K562 (cell line): Measurements from ENCODE around the gene BLVRA. TPM values are rescaled to one million over a fixed set of nuclear protein-coding genes. Genes with fewer than 3 reads are reported as not detected.
A peak's percentile ranks its signal among the peaks of the same experiment; 100 is the strongest.

ENCODE experiments used
- ATAC-seq: fragments of 200-7000 bp; cut with Tn5 transposase; 3 replicates; pipeline ENCODE4 v1.9.1; 2020; ENCODE audit warnings: moderate library complexity
- BruUV-seq: library from RNA; stranded (reverse); fragments of 400-500 nt; replicated peaks from 2 replicates; lab custom pipeline; 2021; lab: Mats Ljungman, UMichigan
- CTCF ChIA-PET: fragments of 300-600 bp; formaldehyde crosslinking; extraction: SDS; loops from one replicate; lab custom pipeline; 2021; ENCODE audit warnings: low intra/inter-chr PET ratio; lab: Yijun Ruan, JAX
- POLR2A ChIA-PET: fragments of 300-600, 350-650 bp; sonication (Branson Sonifier 250); formaldehyde crosslinking; extraction: SDS; loops from one replicate; lab custom pipeline; 2021; ENCODE audit warnings: antibody characterized with exemption, inconsistent platforms; lab: Yijun Ruan, JAX
- DNase-seq, 4 experiments: peaks; one replicate each; pipeline versions ENCODE4 v3.0.0 to v3.0.0-alpha.2; 2011 to 2018; ENCODE audit warnings: low spot score in 3 of 4, mixed read lengths in 3 of 4; ENCODE audit errors: extremely low read depth in 1 of 4
- FAIRE-seq: peaks from 2 replicates; lab custom pipeline; 2011; peaks lifted over from hg19 to GRCh38; lab: Jason Lieb, UNC
- H2AFZ ChIP-seq: 2 replicates; pipeline ENCODE4 v1.6.0; 2011; ENCODE audit warnings: low read depth, low read length, control low read depth, inconsistent platforms
- H3K27ac ChIP-seq: fragments of 200-600 bp; 3 replicates; pipeline ENCODE4 v1.8.0; 2011; ENCODE audit warnings: low read depth, mild to moderate bottlenecking, control low read depth, inconsistent platforms, low read length, moderate library complexity, mixed read lengths; ENCODE audit errors: extremely low read depth
- H3K27me3 ChIP-seq, 2 experiments: fragments of 300-600 bp in 1 of 2; 2 replicates in 1 of 2; 3 replicates in 1 of 2; pipeline versions ENCODE4 v1.6.0 to v1.8.0; 2011; ENCODE audit warnings: inconsistent platforms in 2 of 2, low read length in 2 of 2, mild to moderate bottlenecking in 1 of 2, mixed read lengths in 1 of 2, moderate library complexity in 1 of 2; ENCODE audit not compliant: control insufficient read depth in 2 of 2, insufficient read depth in 2 of 2
- H3K36me3 ChIP-seq: fragments of 300-600 bp; 3 replicates; pipeline ENCODE4 v1.8.0; 2011; ENCODE audit warnings: mild to moderate bottlenecking, low read length, inconsistent platforms; ENCODE audit not compliant: control insufficient read depth, insufficient read depth
- H3K4me1 ChIP-seq, 2 experiments: fragments of 200-600 bp in 1 of 2; replicated peaks in 1 of 2; 2 replicates in 1 of 2; 3 replicates in 1 of 2; pipeline versions ENCODE4 v1.5.1 to v1.8.0; 2011; ENCODE audit warnings: inconsistent platforms in 2 of 2, low read length in 2 of 2, mild to moderate bottlenecking in 1 of 2, mixed read lengths in 1 of 2, moderate library complexity in 1 of 2; ENCODE audit not compliant: control insufficient read depth in 2 of 2, insufficient read depth in 2 of 2
- H3K4me2 ChIP-seq: 2 replicates; pipeline ENCODE4 v1.6.1; 2011; ENCODE audit warnings: low read length, control low read depth, inconsistent platforms, mixed read lengths; ENCODE audit not compliant: insufficient read depth
- H3K4me3 ChIP-seq: fragments of 200-600 bp; sonication (generic), shearing (Covaris generic); 2 replicates; pipeline ENCODE4 v1.5.1; 2016; ENCODE audit warnings: control low read depth, inconsistent platforms
- H3K79me2 ChIP-seq: fragments of 200-600 bp; 3 replicates; pipeline ENCODE4 v1.8.0; 2011; ENCODE audit warnings: low read length, inconsistent platforms; ENCODE audit not compliant: control insufficient read depth, insufficient read depth
- H3K9ac ChIP-seq, 2 experiments: 2 replicates each; pipeline versions ENCODE4 v1.6.0 to v1.6.1; 2011; ENCODE audit warnings: low read depth in 2 of 2, low read length in 2 of 2, control low read depth in 1 of 2, inconsistent platforms in 1 of 2, mild to moderate bottlenecking in 1 of 2, mixed read lengths in 1 of 2; ENCODE audit not compliant: insufficient read depth in 1 of 2
- H3K9me1 ChIP-seq: one replicate; pipeline ENCODE4 v1.6.0; 2011; ENCODE audit warnings: inconsistent platforms, mild to moderate bottlenecking, low read length, moderate library complexity; ENCODE audit not compliant: control insufficient read depth, insufficient read depth
- H3K9me3 ChIP-seq: replicated peaks from 2 replicates; pipeline ENCODE4 v1.5.1; 2011; ENCODE audit warnings: low read depth, low read length, inconsistent platforms; ENCODE audit not compliant: control insufficient read depth, insufficient read depth
- H4K20me1 ChIP-seq: replicated peaks from 2 replicates; pipeline ENCODE4 v1.6.1; 2011; ENCODE audit warnings: low read length, inconsistent platforms, mixed read lengths; ENCODE audit not compliant: control insufficient read depth, insufficient read depth
- FOXA3 ChIP-seq, 2 experiments: fragments of 450-650 bp in 1 of 2; sonication (generic) in 1 of 2; formaldehyde crosslinking; IDR thresholded peaks in 1 of 2; conservative IDR thresholded peaks in 1 of 2; 2 replicates each; pipeline versions ENCODE4 v1.4.0 to v1.8.0; 2020 to 2022; ENCODE audit warnings: mild to moderate bottlenecking in 2 of 2, missing genetic modification reagents in 1 of 2
- NFE2L1 ChIP-seq: fragments of 450-650 bp; IDR thresholded peaks from 2 replicates; pipeline ENCODE4 v1.6.1; 2016; ENCODE audit warnings: missing genetic modification characterization, low read depth, mild to moderate bottlenecking, missing compliant biosample characterization, moderate library complexity, borderline replicate concordance
- SMAD4 ChIP-seq: fragments of 250-450 bp; sonication (Bioruptor Pico); conservative IDR thresholded peaks from 2 replicates; pipeline ENCODE4 v1.8.0; 2021; ENCODE audit warnings: inconsistent platforms, mild to moderate bottlenecking, moderate library complexity
- ZZZ3 ChIP-seq: fragments of 450-650 bp; IDR thresholded peaks from 2 replicates; pipeline ENCODE4 v1.6.1; 2016; ENCODE audit warnings: antibody characterized with exemption, mild to moderate bottlenecking, moderate library complexity
- WGBS: fragments of 100-300 bp; shearing (Covaris generic); methylation state at CpG from one replicate; pipeline ENCODE4 v1.1.6; 2016; ENCODE audit warnings: low coverage, mixed read lengths; ENCODE audit not compliant: insufficient coverage; ENCODE audit errors: missing lambda C conversion rate; 5-methylcytosine and 5-hydroxymethylcytosine counted together
- in situ Hi-C: fragments of 300-500 bp; cut with MboI; formaldehyde crosslinking; loops from 4 replicates; pipeline ENCODE4 v1.15.0; 2018; ENCODE audit warnings: inconsistent platforms, mixed read lengths
- intact Hi-C: fragments of 100-400 bp; cut with micrococcal nuclease; formaldehyde crosslinking; loops from 2 replicates; pipeline ENCODE4 v1.14.2; 2022
- polyA plus RNA-seq, 8 experiments: library from polyadenylated mRNA; depleted of rRNA in 4 of 8; stranded (reverse) in 5 of 8; unstranded in 3 of 8; fragments of >200 nt; fragmentation: Nextera tagmentation in 2 of 8; fragmentation: Illumina TruSeq in 1 of 8; extraction: Ambion mirVana in 2 of 8; extraction: Trizol in 1 of 8; gene quantifications; 2 replicates each; pipeline versions ENCODE4 v1.2.1 to v1.2.3, GENCODE V29; 2011 to 2014; ENCODE audit warnings: inconsistent platforms in 1 of 8, missing spikeins in 1 of 8
- total RNA-seq, 7 experiments: library from RNA; depleted of rRNA in 6 of 7; stranded (reverse); fragments of >200 nt in 6 of 7; fragmentation: Illumina TruSeq in 2 of 7; extraction: Trizol in 2 of 7; gene quantifications; 2 replicates each; pipeline versions ENCODE4 v1.2.1 to v1.2.3, GENCODE V29; 2011 to 2021; ENCODE audit warnings: low replicate concordance in 1 of 7
- TF ChIP-seq, protein P1 (sequence below): sonication (generic); IDR thresholded peaks from 2 replicates; pipeline ENCODE4 v1.6.1; 2016
- TF ChIP-seq, protein P2 (sequence below): fragments of 450-650 bp; formaldehyde crosslinking; IDR thresholded peaks from 2 replicates; pipeline ENCODE4 v1.4.0; 2020; ENCODE audit warnings: mild to moderate bottlenecking
- TF ChIP-seq, protein P3 (sequence below): fragments of 250-450 bp; sonication (Bioruptor Pico); IDR thresholded peaks from 2 replicates; pipeline ENCODE4 v1.4.0; 2020; ENCODE audit warnings: mild to moderate bottlenecking, moderate library complexity

Gene BLVRA
- total and polyA plus RNA-seq, 9 of the 15 experiments (the other 6 are each of a cell fraction or from before 2014, with no cell fraction given): 48.5 to 147 (median 61.5) TPM

DNA sequence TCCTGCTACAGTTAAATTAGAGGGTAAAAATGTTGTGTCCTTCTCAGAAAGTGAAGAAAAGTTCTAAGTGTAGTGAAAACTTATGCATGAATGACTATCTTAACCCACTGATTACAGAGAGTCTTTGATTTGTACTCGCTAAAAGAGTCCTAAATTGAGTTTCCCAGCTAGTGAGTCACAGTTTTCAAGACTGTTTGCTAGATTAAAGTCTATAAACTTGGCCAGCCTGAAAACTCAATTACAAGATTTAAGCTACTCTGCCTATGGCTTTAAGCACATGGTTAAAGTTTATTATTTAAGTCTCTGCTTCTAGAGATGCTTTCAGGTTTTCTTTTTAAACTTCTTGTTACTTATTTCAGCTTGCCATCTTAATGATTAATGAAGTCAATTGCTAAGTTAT, 66.5 kb downstream of the BLVRA start (continued):
- TF ChIP-seq, protein P1, sequence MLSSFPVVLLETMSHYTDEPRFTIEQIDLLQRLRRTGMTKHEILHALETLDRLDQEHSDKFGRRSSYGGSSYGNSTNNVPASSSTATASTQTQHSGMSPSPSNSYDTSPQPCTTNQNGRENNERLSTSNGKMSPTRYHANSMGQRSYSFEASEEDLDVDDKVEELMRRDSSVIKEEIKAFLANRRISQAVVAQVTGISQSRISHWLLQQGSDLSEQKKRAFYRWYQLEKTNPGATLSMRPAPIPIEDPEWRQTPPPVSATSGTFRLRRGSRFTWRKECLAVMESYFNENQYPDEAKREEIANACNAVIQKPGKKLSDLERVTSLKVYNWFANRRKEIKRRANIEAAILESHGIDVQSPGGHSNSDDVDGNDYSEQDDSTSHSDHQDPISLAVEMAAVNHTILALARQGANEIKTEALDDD: peak; percentile 35; the same call in 1 of the 2 replicates
- TF ChIP-seq FOXA3 (CRISPR knock-in tag; conservative IDR thresholded peaks at IDR 0.05 in 1 of 2, IDR thresholded peaks at IDR 0.05 in 1 of 2) (no peak), SMAD4 (CRISPR knock-in tag) (no peak)

GRCh38 chr7:43825391-43825808, 66.9 kb downstream of the BLVRA start:
- H3K9ac ChIP-seq: no peak overlapping the region
- BruUV-seq: no TSS peak
- no peaks in the 10 kb centered on the region for H3K9me1 ChIP-seq
- peaks cover 20 to 21% of the 10 kb centered on the region in 2 experiments for H3K27me3 ChIP-seq
- 13% methylated on average over 5 of the region's 5 CpGs for WGBS
- no peaks in the 10 kb centered on the region; the same call in 1 of the 2 replicates for H3K9me3 ChIP-seq
- no peak; the same call in 2 of the 3 replicates for ATAC-seq
- no peak overlapping the region for H3K4me2 ChIP-seq
- FAIRE-seq: no peak
- no peak overlapping the region for H3K4me3 ChIP-seq
- no peaks in the 10 kb centered on the region for H4K20me1 ChIP-seq
- CTCF ChIA-PET: no interaction called here
- no peaks in the 10 kb centered on the region for H3K79me2 ChIP-seq
- DNase-seq: no peak
- H3K27ac ChIP-seq: no peak overlapping the region
- TF ChIP-seq, protein P2, sequence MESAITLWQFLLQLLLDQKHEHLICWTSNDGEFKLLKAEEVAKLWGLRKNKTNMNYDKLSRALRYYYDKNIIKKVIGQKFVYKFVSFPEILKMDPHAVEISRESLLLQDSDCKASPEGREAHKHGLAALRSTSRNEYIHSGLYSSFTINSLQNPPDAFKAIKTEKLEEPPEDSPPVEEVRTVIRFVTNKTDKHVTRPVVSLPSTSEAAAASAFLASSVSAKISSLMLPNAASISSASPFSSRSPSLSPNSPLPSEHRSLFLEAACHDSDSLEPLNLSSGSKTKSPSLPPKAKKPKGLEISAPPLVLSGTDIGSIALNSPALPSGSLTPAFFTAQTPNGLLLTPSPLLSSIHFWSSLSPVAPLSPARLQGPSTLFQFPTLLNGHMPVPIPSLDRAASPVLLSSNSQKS (CRISPR knock-in tag): no peak
- TF ChIP-seq, protein P3, sequence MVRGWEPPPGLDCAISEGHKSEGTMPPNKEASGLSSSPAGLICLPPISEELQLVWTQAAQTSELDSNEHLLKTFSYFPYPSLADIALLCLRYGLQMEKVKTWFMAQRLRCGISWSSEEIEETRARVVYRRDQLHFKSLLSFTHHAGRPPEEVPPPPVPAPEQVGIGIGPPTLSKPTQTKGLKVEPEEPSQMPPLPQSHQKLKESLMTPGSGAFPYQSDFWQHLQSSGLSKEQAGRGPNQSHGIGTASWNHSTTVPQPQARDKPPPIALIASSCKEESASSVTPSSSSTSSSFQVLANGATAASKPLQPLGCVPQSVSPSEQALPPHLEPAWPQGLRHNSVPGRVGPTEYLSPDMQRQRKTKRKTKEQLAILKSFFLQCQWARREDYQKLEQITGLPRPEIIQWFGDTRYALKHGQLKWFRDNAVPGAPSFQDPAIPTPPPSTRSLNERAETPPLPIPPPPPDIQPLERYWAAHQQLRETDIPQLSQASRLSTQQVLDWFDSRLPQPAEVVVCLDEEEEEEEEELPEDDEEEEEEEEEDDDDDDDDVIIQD (CRISPR knock-in tag): no peak
- TF ChIP-seq ZZZ3 (no peak), NFE2L1 (tag) (no peak)
- peaks cover 5 to 7% of the 10 kb centered on the region in 2 experiments; a peak in 2 of 5 replicates for H3K4me1 ChIP-seq
- intact Hi-C loops (no loop called here), in situ Hi-C loops (loop anchor here (25.0 kb wide), 1 partner anchor 1888 kb away; no protein-coding TSS in a partner anchor)
- POLR2A ChIA-PET: interaction anchor here (0.6 to 1.7 kb wide), 3 partner anchors 12 to 519 kb away, joined by 3 to 4 read pairs (median 3); no protein-coding TSS in a partner anchor
- no peaks in the 10 kb centered on the region for H3K36me3 ChIP-seq
- no peak overlapping the region for H2AFZ ChIP-seq
